GM21737 (cell line): ENCODE data around the gene YPEL1.
"Not testable (repeated sequence)": the region's sequence is repeated elsewhere in the genome, so short reads cannot be mapped to it uniquely, and the experiment has no call there.

Source experiments
- ATAC-seq: cut with Tn5 transposase; IDR thresholded peaks from one replicate; pipeline ENCODE4 v1.9.1; 2021; ENCODE audit warnings: mild to moderate bottlenecking, moderate library complexity; ENCODE audit not compliant: unreplicated experiment

YPEL1 gene

DNA sequence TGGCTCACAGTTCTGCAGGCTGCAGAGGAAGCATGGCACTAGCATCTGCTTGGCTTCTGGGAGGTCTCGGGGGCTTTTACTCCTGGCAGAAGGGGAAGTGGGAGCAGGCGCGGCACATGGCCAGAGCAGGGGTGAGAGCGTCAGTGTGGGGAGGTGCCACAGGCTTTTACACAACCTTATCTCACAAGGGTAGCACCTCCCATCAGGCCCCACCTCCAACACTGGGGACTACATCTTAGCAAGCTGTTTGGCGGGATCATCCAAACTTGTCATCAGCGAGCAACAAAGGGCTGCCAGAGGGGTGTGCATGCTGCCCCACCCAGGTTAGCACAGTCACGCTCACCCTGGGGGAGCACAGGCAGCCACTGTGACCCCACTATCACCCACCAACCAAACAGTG lies 18.9 kb upstream of the YPEL1 start:
- no peak for ATAC-seq

- ATAC-seq = no peak
Observed at GRCh38 chr22:21753374-21754111, 17.9 kb upstream of the YPEL1 start.

DNA sequence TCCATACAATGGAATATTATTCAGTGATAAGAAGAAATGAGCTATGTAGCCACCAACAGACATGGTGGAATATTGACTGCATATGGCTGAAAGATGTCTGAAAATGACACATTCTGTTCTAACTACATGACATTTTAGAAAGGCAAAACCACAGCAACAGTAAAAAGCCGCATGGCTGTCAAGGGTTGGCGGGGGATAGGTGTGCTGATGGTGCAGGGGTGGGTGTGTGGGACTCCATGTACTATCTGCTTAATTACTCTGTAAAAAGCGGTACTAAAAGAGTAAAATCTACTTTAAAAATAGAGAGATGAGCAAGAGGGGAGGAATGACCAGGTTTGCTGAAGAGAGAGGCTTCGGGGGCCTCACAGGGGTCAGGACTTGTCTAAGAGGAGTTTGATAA lies 16.7 kb upstream of the YPEL1 start:
- ATAC-seq = no peak

DNA sequence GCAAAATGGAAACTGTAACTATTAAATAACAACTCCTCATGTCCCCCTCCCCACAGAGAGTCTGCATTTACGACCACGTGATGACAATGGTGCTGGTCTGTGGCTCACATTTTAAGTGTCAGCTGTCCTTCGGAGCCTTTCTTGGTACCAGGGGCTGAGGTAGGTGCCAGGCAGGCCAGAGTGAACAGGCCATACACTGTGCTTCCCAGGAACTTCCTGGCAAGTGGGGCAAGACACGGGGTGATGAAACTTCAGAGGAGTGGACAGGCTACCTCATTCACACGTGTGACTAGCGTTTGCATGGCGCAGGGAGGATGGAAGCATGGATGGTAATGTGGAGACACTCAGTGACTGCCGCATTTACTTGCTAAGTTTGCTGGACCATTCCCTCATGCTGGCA lies 10.4 kb upstream of the YPEL1 start:
- ATAC-seq = no peak

- ATAC-seq = not testable (repeated sequence)
Observed at GRCh38 chr22:21744917-21745316, 9.3 kb upstream of the YPEL1 start.

DNA sequence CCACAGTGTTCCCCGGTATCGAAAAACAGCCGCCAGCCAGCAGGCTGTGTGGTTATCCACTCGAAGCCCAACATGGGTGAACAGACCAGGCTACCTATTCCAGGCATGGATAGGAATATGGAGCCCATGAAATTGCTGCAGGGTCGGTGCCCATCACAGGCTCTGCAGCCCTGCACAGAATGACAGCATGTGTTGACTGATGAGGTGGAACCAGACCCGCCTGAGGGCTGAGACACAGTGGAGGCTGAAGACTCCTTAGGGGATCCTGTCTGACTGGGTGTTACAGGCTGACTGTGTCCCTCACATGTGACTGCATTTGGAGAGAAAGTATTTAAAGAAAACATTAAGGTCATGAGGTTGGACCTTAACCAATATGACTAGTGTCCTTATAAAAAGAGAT lies 6.2 kb upstream of the YPEL1 start:
- ATAC-seq = no peak

DNA sequence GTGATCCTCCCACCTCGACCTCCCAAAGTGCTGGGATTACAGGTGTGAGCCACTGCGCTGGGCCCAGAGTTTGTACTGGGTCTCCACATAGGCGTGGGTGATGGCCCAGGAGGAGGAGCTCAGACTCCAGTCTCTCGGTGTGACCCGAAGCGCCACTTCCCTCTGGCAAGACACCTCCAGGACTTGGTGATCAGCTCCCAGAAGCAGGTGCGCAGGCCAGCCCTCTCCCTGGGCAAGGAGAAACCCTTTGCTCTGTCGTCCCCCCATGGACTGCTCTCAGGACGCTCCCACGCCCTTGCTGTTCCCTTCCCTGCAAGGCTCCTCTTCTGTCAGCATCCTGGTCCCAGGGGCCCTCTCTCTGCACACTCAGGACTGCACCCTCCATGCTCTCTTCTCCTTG lies 5.5 kb upstream of the YPEL1 start:
- no peak for ATAC-seq

DNA sequence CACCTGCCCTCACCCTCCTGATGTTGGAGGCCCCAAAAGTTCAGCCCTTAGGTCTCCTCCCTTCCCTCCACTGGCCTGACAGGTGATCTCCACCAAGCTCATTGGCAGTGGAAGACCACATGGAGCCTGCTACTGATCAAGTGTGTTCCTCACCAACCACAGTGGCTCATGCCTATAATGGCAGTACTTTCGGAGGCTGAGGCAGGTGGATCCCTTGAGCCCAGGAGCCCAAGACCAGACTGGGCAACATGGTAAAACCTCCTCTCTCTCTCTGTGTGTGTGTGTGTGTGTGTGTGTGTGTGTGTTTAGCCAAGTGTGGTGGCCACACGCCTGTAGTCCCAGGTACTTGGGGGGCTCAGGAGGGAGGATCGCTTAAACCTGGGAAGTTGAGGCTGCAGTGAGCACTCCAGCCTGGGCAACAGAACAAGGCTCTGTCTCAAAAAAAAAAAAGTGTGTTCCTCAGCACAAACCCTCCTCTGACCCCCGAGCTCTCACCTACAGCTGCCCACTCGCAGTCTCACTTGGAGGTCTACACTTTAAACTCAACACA lies 4.3 kb upstream of the YPEL1 start:
- no peak for ATAC-seq

GRCh38 chr22:21738966-21739365 lies 3.4 kb upstream of the YPEL1 start:
- ATAC-seq = no peak

- ATAC-seq = no peak
Observed at GRCh38 chr22:21738081-21738480, 2.5 kb upstream of the YPEL1 start.

- no peak for ATAC-seq
Observed at GRCh38 chr22:21736948-21737347, 1.4 kb upstream of the YPEL1 start.

DNA sequence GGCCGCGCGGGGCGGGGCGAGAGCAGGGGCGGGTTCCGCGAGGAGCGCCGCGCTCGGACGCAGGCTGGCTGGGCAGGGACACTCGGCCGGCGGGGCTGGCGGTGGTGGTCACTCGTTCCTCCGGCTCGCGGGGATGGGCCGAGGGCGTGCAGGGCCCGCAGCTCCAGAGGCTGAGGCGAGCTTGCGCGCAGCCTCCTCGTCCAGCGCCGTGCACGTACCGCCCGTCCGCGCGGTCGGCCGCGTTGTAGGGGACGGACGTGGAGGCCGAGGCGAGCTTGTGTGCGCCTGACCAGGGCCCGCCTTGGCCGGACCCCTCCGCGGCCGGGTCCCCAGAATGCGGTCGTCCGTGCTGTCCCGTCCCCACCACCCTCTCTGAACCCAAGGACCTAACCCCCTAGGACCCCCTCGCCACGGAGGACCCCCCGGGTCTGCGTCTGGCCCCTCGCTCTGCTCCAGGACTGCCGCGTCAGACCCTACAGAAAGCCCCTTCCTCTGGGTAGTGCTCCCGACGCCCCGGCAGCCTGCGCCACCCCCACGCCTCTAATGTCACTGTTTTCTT lies 569 bp upstream of the YPEL1 start:
- peak; percentile 3 for ATAC-seq

DNA sequence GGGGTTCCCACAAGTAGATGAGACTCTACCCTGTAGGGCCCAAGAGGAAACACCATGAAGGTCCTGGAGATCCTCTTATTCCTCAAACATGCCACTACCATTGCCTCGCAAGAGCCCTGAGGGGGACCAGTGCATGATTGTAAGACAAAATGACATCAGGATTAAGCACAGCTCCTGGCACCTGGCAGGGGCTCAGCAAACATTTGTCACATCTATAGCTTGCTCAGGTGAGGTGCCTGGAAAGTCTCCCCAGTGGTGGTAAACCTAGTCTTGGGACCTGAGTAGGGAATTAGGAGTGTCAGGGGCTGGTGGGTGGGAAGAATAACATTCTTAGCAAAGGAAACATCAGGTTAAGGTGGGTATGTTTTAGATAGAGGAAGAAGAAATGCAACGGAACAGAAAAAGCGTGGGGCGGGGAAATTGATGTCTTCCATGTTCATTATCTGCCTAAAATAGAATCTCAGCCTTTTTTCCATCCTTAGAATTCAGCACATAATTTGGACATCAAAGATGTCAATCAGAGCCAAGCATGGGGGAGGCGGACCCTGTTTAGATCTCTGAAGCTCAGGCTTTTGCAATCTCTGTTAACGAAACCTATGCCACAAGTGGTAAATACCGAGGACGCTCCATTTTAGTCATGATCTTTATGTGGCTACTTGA lies 924 bp downstream of the YPEL1 start:
- no peak for ATAC-seq

DNA sequence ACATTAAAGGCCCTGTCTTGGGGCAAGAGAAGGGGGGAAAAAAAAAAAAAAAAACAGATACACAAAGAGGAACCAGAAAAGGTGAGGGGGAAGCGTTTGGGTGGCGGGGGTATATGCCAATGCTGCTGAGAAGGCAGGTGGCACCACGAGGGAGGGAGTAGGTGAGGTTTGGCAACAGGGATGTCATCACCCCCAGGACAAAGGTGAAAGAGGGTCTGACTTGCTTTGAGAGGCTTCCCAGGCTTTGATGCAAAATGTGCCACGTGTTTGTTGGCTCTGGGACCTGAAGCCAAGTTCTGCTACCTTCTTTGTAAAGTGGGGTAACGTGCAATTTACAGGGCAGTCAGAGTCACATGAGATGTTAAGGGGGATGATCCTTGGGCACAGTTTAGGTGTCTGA lies 4.1 kb downstream of the YPEL1 start:
- no peak for ATAC-seq

GRCh38 chr22:21730535-21731308 lies 4.9 kb downstream of the YPEL1 start:
- ATAC-seq = no peak

GRCh38 chr22:21729184-21729583 lies 6.4 kb downstream of the YPEL1 start:
- not testable (repeated sequence) for ATAC-seq

DNA sequence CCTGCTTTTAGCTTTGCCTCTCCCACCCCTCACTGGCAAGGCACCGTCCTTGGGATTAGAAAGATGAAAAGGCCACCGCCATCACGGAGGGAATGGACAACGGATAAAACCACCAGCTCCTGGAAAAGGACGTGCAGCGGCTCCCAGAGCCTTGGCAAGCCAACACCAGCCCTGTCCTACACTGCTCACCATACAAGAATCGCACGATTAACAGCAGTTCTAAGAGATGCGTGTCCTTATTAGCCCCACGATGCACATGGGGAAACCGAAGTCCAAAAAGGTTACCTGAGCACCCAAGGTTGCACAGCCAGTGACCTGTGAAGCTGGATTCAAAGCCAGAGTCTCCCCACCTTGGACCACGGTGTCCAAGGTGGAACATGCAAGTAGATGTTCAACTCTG lies 7.3 kb downstream of the YPEL1 start:
- no peak for ATAC-seq

DNA sequence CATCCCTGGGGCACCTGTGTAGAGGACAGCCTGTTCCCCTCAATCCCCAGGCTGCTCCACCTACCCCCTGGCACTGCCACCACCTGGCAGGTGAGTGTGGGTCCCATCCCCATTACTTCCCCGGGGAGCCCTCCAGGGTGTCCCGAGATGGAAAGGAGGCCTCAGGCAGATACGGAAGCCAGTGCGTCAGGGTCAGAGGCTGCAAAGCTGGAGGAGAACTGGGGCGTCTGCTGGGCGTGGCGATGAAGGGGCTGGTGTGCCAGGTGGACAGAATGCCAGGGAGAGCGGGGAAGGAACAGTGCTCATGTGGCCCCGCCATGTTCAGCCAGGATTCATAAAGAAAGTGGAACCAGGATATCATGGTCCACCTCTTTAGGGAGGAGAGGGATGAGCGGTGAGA lies 7.8 kb downstream of the YPEL1 start:
- no peak for ATAC-seq

GRCh38 chr22:21727159-21727558 lies 8.4 kb downstream of the YPEL1 start:
- ATAC-seq = no peak

DNA sequence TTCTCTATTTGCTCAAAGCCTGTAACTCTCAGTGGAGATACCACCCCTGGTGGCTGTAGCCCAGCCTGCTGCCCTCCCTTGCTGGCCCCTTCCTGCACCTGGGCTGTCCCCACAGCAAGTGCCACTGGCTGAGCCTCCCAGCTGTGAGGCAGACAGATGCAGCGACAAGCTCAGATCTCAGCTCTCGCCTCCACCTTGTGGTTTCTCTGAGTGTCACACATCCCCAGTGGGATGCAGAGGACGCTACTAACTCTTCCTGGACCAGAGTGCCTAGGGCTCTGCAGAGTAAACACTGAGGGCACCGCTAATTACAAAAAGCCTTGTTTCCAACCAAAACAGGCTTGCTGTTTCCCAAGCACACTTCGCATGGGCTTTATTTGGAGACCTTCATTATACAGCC lies 8.9 kb downstream of the YPEL1 start:
- no peak for ATAC-seq

DNA sequence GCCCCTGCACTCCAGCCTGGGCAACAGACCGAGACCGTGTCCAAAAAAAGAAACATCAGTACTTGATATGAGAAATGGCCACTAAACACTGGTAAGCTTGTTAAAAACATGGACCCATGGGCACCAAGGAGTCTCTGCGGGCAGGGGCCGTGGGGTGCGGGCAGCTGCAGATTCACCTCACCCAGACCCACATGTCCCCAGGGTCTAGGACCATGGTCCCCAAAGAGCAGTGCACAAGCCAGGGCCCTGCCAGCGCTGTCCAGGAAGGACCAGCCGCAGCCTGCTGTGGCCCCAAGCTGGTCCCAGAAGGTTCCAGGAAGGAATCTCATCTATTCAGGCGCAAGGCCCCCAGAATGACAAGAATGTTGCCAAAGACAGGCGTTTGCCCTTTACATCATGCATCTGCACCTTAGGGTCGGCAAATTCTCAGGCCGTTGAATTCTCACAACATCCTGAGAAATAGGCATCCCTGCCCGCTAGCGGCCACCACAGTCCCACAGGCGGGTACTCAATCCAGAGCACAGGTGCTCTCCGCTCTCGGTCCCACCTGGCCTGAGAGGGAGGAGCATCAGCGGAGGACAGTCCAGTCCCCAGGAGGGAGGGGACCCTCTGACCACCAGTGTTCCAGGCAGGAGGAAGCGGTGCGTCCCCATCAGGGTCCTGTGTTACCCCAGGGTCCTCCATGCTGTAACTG lies 9.5 kb downstream of the YPEL1 start:
- ATAC-seq = no peak
